ENCODE results near the gene WNT5A. TPM values are rescaled to one million over a fixed set of nuclear protein-coding genes. Genes with fewer than 3 reads are reported as not detected.

WNT5A gene
- 141 and 519 TPM in 2 replicates for total RNA-seq

DNA sequence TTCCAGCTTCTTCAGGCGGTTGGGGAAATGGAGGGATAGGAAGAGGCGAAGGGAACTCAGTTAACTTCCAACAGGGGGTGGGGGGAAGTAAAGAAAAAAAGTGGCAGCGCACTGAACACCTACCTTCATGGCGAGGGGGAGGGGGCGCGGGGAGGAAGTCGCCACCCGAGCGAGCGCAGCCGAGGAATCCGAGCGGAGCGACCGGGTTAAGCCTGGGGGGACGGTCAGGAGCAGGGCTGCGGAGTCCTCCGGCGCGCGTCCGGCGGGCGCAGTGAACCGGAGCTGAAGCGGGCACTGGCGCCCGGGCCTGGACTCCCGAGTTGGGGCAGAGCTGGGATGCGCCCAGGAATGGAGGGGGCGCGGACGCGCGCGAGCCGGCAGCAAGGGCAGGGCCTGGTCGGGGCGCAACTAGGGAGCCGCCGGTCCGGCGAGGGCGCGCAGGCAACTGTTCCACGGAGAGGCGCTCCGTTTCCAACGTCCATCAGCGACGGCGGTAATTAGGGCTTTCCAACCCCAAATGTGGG, at the start of gene WNT5A:
Gene WNT5A (minus strand): TSS at position 450 of the 524 bp plus-strand sequence. CDS start 321 bp downstream, at position 129.

